Left lung (tissue), 10 donors: ENCODE data around the gene SIN3A. TPM values are rescaled to one million over a fixed set of nuclear protein-coding genes. Genes with fewer than 3 reads are reported as not detected.
"Not testable (repeated sequence)": the region's sequence is repeated elsewhere in the genome, so short reads cannot be mapped to it uniquely, and the experiment has no call there.

Source experiments
- ATAC-seq: fragments of 200-7000 bp; cut with Tn5 transposase; one replicate; pipeline ENCODE4 v1.9.1; 2020; ENCODE audit warnings: moderate library complexity
- DNase-seq, 4 donors: peaks; one replicate each; pipeline ENCODE4 v3.0.0-alpha.2; 2013 to 2020
- H3K27ac ChIP-seq, 2 donors: fragments of 200-600 bp; sonication (generic) in 1 of 2; one replicate each; pipeline versions ENCODE4 v1.5.0 to v1.8.0; 2020 to 2021
- H3K27me3 ChIP-seq, 2 donors: fragments of 200-600 bp; sonication (generic) in 1 of 2; one replicate each; pipeline versions ENCODE4 v1.5.0 to v1.8.0; 2020 to 2021
- H3K36me3 ChIP-seq, 2 donors: fragments of 200-600 bp; sonication (generic) in 1 of 2; one replicate each; pipeline versions ENCODE4 v1.5.0 to v1.8.0; 2020 to 2021
- H3K4me1 ChIP-seq, 2 donors: fragments of 200-600 bp; one replicate each; pipeline ENCODE4 v1.8.0; 2021
- H3K4me3 ChIP-seq, 2 donors: fragments of 200-600 bp; sonication (generic) in 1 of 2; one replicate each; pipeline versions ENCODE4 v1.5.0 to v1.8.0; 2020 to 2021; ENCODE audit warnings: mild to moderate bottlenecking in 1 of 2
- H3K9me3 ChIP-seq, 2 donors: fragments of 200-600 bp; sonication (generic) in 1 of 2; one replicate each; pipeline versions ENCODE4 v1.5.0 to v1.8.0; 2020 to 2021
- intact Hi-C, 2 donors: fragments of 100-400 bp; cut with DNase I; formaldehyde crosslinking; loops; one replicate each; pipeline versions ENCODE4 v1.11.2 to v1.14.2; 2022
- polyA plus RNA-seq, 6 donors: library from polyadenylated mRNA; unstranded; fragments of 120-200 nt; gene quantifications; one replicate each; pipeline ENCODE4 v1.2.1, GENCODE V29; 2013; ENCODE audit not compliant: insufficient read length in 6 of 6
- total RNA-seq, 2 donors: library from RNA; stranded (reverse); fragmentation: NEBNext Ultra II Directional; extraction: Animal tissue kit (Norgen Biotek cat#: 25700); gene quantifications; one replicate each; pipeline ENCODE4 v1.2.1, GENCODE V29; 2021
- TF ChIP-seq, protein P1 (sequence below), 2 donors: fragments of 200-600 bp; sonication (generic) in 1 of 2; IDR thresholded peaks; one replicate each; pipeline versions ENCODE4 v1.5.0 to v1.8.0; 2021; ENCODE audit warnings: antibody characterized with exemption in 2 of 2
- donor health status: DM: no; HTN: yes; CAD: no.
- donor health status: DM: no; HTN: no; CAD: no.

SIN3A gene
- total and polyA plus RNA-seq, 8 donors: 49.4 to 67.5 (median 62.1) TPM

- H3K4me1 ChIP-seq: no peaks in the 10 kb centered on the region
- H3K27me3 ChIP-seq: no peaks in the 10 kb centered on the region
- intact Hi-C loops: no loop called here
- H3K36me3 ChIP-seq: peaks cover 10 to 97% of the 10 kb centered on the region in 2 donors
- ATAC-seq (no peak), DNase-seq (no peak)
- TF ChIP-seq, protein P1, sequence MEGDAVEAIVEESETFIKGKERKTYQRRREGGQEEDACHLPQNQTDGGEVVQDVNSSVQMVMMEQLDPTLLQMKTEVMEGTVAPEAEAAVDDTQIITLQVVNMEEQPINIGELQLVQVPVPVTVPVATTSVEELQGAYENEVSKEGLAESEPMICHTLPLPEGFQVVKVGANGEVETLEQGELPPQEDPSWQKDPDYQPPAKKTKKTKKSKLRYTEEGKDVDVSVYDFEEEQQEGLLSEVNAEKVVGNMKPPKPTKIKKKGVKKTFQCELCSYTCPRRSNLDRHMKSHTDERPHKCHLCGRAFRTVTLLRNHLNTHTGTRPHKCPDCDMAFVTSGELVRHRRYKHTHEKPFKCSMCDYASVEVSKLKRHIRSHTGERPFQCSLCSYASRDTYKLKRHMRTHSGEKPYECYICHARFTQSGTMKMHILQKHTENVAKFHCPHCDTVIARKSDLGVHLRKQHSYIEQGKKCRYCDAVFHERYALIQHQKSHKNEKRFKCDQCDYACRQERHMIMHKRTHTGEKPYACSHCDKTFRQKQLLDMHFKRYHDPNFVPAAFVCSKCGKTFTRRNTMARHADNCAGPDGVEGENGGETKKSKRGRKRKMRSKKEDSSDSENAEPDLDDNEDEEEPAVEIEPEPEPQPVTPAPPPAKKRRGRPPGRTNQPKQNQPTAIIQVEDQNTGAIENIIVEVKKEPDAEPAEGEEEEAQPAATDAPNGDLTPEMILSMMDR (IDR thresholded peaks at IDR 0.05): no peak
- no peak overlapping the region for H3K4me3 ChIP-seq
- H3K27ac ChIP-seq: no peak overlapping the region
- no peaks in the 10 kb centered on the region for H3K9me3 ChIP-seq
These were observed 44.4 kb downstream of the SIN3A start for GRCh38 chr15:75407083-75407482.

DNA sequence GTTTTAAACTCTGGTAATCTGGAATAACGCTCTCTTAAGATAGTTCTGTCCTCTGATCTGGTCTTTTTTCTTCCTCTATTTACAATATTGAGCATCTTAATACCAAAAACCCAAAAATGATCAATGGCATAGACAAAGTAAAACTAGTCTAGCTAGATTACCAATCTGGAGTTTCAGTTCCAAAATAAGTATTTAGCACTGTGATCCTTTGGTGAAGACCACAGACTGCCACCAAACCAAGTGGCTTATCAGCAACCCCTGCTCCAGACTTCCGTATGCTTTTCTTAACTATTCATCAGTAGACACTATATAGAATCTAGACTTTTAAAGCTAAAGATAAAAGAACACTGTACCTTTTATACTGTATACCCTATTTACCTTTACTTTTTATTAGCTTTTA, 47.6 kb downstream of the SIN3A start:
- H3K27ac ChIP-seq: no peak overlapping the region
- H3K27me3 ChIP-seq: no peaks in the 10 kb centered on the region
- intact Hi-C loops: no loop called here
- H3K36me3 ChIP-seq: peaks cover 0 to 97% of the 10 kb centered on the region in 2 donors
- H3K4me1 ChIP-seq: no peaks in the 10 kb centered on the region
- TF ChIP-seq, protein P1 (IDR thresholded peaks at IDR 0.05): no peak
- ATAC-seq (no peak), DNase-seq (no peak)
- H3K9me3 ChIP-seq: no peaks in the 10 kb centered on the region
- no peak overlapping the region for H3K4me3 ChIP-seq

GRCh38 chr15:75397494-75397893, 54.0 kb downstream of the SIN3A start:
- ATAC-seq (no peak), DNase-seq (no peak)
- no peak overlapping the region for H3K4me3 ChIP-seq
- H3K36me3 ChIP-seq: peaks cover 0 to 100% of the 10 kb centered on the region in 2 donors
- H3K27ac ChIP-seq: no peak overlapping the region
- no peaks in the 10 kb centered on the region for H3K27me3 ChIP-seq
- H3K9me3 ChIP-seq: no peaks in the 10 kb centered on the region
- intact Hi-C loops: no loop called here
- H3K4me1 ChIP-seq: no peaks in the 10 kb centered on the region
- TF ChIP-seq, protein P1 (IDR thresholded peaks at IDR 0.05): no peak

DNA sequence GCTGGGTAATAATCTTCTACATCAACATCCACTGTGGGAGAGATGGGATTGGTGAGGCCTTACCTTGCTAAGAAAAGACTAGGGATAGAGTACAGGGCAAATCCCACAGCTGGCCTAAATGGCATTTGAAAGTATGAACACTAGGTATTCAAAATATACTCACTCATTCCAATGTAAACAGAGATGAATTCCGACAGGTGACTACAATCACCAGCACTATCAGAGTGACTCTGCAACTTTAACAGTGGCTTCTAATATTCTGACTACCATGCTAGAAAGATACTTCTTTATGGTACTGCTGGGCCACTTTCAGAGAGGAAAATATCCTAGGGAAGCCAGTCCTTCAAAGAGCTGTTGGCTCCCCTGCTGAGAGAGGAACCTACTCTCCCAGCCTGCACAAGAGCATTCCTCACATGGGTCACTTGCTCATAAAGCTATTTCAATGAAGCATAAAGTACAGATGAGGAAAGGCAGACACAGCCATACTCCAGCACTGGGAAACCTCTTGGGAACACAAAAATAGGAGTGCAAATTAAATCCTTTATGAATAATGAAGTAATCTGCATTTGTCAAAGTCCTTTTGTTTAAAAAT, 61.6 kb downstream of the SIN3A start:
- no peak for ATAC-seq
- Histone ChIP-seq H3K9me3 (no peaks in the 10 kb centered on the region), H3K36me3 (peaks cover 0 to 100% of the 10 kb centered on the region in 2 donors), H3K27me3 (no peaks in the 10 kb centered on the region), H3K27ac (no peak overlapping the region), H3K4me3 (no peak overlapping the region), H3K4me1 (no peaks in the 10 kb centered on the region)
- intact Hi-C loops: no loop called here
- no peak for DNase-seq
- TF ChIP-seq, protein P1 (IDR thresholded peaks at IDR 0.05): no peak

- not testable (repeated sequence) for H3K27ac ChIP-seq
These were observed 67.5 kb downstream of the SIN3A start for GRCh38 chr15:75383986-75384385.

GRCh38 chr15:75380773-75381172, 70.7 kb downstream of the SIN3A start:
- Histone ChIP-seq H3K27ac (no peak overlapping the region), H3K27me3 (no peaks in the 10 kb centered on the region), H3K9me3 (no peaks in the 10 kb centered on the region), H3K4me1 (no peaks in the 10 kb centered on the region), H3K36me3 (peaks cover 0 to 100% of the 10 kb centered on the region in 2 donors), H3K4me3 (no peak overlapping the region)
- TF ChIP-seq, protein P1 (IDR thresholded peaks at IDR 0.05): no peak
- no peak for DNase-seq
- intact Hi-C loops: no loop called here
- no peak for ATAC-seq

More at GRCh38 chr15:75383986-75384385, 67.5 kb downstream of the SIN3A start:
- H3K9me3 ChIP-seq, DNase-seq, ATAC-seq, intact Hi-C loops, H3K4me1 ChIP-seq, H3K27me3 ChIP-seq, H3K4me3 ChIP-seq: not testable (repeated sequence)
- H3K36me3 ChIP-seq: peaks cover 0 to 100% of the 10 kb centered on the region in 2 donors
